HG03159 (cell line): ENCODE data around the gene NDOR1.

Experiments used
- ATAC-seq: cut with Tn5 transposase; IDR thresholded peaks from one replicate; pipeline ENCODE4 v1.9.1; 2021; ENCODE audit warnings: mild to moderate bottlenecking, moderate library complexity; ENCODE audit not compliant: unreplicated experiment

Gene NDOR1

DNA sequence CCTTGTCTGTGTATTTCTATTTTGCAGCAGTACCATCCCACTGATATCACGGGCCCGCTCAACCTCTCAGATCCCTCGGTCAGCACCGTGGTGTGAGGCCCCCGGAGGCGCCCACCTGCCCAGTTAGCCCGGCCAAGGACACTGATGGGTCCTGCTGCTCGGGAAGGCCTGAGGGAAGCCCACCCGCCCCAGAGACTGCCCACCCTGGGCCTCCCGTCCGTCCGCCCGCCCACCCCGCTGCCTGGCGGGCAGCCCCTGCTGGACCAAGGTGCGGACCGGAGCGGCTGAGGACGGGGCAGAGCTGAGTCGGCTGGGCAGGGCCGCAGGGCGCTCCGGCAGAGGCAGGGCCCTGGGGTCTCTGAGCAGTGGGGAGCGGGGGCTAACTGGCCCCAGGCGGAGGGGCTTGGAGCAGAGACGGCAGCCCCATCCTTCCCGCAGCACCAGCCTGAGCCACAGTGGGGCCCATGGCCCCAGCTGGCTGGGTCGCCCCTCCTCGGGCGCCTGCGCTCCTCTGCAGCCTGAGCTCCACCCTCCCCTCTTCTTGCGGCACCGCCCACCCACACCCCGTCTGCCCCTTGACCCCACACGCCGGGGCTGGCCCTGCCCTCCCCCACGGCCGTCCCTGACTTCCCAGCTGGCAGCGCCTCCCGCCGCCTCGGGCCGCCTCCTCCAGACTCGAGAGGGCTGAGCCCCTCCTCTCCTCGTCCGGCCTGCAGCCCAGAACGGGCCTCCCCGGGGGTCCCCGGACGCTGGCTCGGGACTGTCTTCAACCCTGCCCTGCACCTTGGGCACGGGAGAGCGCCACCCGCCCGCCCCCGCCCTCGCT, 37.5 kb upstream of the NDOR1 start:
- ATAC-seq, result no peak

DNA sequence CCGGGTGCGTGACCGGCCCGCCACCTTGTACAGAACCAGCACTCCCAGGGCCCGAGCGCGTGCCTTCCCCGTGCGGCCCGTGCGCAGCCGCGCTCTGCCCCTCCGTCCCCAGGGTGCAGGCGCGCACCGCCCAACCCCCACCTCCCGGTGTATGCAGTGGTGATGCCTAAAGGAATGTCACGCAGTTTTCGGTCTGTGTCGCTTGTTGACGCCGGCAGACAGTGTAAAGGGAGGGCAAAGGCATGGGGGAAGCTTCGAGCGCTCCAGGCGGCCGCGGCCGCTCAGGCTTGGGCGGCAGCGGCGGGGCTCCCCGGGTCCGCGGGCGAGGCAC, 37.0 kb upstream of the NDOR1 start:
- no peak for ATAC-seq

DNA sequence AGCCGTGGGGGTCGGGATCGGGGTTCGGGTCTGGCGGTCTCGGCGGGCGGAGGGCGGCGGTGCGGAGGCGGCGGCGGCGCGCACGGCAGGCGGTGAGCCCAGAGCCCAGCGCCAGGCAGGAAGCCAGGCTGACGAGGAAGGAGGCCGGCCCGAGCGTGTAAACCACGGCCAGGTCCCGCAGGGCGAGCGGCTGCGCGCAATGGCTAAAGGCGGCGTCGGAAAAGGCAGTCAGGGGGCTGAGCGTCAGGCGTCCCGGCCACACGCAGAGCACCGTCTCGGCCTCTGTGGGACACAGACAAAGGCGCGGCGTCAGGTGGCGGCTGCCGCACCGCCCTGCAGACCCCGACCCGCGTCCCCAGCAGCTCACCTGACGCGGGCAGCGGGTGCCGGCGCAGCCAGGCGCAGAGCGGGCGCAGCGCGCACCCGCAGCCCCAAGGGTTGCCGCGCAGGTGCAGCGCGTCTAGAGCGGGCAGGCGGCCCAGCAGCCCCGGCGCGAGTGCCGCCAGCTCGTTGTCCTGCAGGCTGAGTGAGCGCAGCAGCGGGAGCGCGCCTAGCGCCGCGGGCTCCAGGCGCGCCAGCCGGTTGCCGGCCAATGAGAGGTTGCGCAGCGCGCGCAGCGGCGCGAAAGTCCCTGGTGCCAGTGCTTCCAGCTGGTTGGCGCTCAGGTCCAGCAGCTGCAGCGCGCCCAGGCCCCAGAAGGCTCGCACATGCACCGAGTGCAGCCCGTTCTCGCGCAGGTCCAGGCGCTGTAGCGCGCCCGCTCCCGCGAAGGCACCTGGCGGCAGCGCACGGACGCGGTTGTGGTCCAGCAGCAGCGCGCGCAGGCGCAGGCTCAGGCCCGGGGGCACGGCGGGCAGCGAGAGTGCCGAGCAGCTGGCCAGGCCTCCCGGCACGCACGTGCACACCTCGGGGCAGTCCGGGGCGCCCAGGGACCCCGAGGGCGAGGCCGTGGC, 36.3 kb upstream of the NDOR1 start:
- ATAC-seq, result no peak

DNA sequence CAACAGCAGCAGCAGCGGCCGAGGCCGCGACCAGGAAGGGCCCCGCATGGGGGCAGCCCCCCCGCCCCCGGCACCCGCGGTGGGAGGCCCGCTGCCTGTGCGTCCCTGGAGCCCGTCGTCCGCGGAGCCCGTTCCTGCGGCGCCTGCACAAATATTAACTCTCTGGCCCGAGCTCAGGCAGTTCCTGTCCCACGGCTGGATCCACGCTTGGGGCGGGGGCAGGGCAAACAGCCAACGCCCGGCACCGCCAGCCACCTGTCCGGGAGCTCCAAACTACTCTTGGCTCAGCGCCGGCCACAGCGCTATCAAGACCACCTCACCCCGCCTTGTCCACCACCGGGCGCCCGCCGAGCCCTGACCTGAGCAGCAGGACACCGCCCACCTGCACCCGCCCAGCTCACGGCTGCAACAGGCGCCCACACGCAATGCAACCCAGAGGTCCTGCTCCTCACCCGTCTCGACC, 35.6 kb upstream of the NDOR1 start, which contains the start of gene LRRC26:
TSS of gene LRRC26 (minus strand) at position 156 of the 463 bp plus-strand sequence. CDS start at position 48, 108 bp downstream.
- ATAC-seq, result no peak

- ATAC-seq, result no peak
Observed at GRCh38 chr9:137170486-137171148, 34.9 kb upstream of the NDOR1 start.

GRCh38 chr9:137171149-137171900, 34.2 kb upstream of the NDOR1 start:
- no peak for ATAC-seq

- no peak for ATAC-seq
Observed at GRCh38 chr9:137172901-137173795, 32.4 kb upstream of the NDOR1 start.

- ATAC-seq, result no peak
Observed at GRCh38 chr9:137173796-137174664, 31.5 kb upstream of the NDOR1 start.

DNA sequence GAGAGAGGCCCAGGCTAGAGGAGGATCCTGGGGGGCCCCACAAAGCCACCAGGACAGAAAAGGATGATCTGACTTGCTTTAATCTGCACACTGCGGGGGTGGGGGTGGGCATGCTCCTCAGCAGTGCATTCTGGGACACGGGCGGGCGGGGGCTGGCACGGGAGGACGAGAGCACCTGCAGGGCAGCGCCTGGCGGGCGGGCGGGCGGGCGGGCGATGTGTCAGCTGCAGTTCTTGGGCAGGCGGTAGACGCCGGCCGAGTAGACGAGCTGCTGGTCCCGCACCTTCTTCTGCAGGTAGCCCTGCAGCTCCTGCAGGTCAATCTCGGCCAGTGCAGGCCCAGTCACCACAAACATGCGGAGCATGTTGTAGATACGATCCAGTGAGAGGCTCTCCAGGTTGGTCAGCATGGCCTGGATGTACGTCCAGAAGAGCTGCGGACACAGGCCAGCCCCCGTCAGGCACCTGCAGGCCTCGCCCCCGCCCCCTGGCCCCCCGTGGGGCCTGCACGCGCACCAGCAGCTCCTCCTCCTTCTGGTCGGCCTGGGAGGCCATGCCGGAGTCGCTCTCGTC, 30.7 kb upstream of the NDOR1 start:
- ATAC-seq, result no peak

GRCh38 chr9:137175345-137175961, 30.0 kb upstream of the NDOR1 start:
- ATAC-seq, result no peak

DNA sequence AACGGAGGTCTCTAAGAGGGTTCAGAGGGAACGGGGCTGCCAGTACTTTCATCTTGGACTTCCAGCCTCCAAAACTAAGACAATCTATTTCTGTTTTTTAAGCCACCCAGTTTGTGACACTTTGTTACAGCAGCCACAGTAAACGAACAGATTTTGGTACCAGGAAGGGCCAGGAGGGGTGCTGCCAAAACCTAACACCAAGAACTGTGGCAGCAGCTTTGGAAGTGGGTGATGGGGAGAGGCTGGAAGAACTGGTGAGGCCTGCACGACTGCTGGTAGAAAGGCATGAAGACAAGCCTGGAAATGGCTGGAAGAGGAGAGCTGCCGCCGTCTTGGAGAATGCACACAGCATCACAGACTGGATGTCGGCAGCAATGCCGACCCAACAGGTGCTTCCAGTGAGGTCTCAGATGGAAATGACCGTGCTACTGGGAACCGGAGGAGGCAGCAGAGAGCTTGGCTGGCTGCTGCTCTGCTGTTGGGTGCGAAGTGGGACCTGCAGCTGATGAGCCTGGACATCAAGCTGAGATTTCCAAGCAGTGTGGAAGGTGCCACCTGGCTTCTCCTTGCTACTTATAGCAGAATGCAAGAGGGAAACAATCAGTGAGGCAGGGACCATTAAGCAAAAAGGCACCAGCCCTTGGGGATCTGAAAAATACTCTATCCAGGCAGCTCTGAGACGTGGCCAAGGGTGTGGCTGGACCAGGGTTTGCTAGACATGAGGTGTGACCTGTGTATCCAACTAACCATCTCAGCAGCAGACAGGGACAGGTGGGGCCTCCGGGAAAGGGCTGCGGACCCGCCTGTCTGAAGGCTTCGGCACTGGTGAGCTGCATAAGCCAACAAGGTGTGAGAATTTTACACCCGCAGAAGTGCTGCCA, 29.0 kb upstream of the NDOR1 start:
- no peak for ATAC-seq

GRCh38 chr9:137178201-137178938, 27.1 kb upstream of the NDOR1 start:
- no peak for ATAC-seq

GRCh38 chr9:137178939-137179630, 26.4 kb upstream of the NDOR1 start:
- ATAC-seq, result no peak

GRCh38 chr9:137179761-137180160, 25.7 kb upstream of the NDOR1 start:
- no peak for ATAC-seq

- ATAC-seq, result no peak
Observed at GRCh38 chr9:137180491-137180890, 25.0 kb upstream of the NDOR1 start.
